Keratinocyte (primary cell): Measurements from ENCODE around the gene NTN1. TPM values are rescaled to one million over a fixed set of nuclear protein-coding genes. Genes with fewer than 3 reads are reported as not detected.

Source experiments
- DNase-seq: peaks from one replicate; pipeline ENCODE4 v3.0.0-alpha.2; 2011; ENCODE audit warnings: low read depth, missing footprints, low spot score
- FAIRE-seq: peaks from 2 replicates; lab custom pipeline; 2011; peaks lifted over from hg19 to GRCh38; lab: Jason Lieb, UNC
- H2AFZ ChIP-seq: 2 replicates; pipeline ENCODE4 v1.6.0; 2012; ENCODE audit warnings: low read length, control low read depth, inconsistent platforms; ENCODE audit not compliant: control insufficient read depth
- H3K27ac ChIP-seq: 2 replicates; pipeline ENCODE4 v1.5.1; 2011; ENCODE audit warnings: low read length; ENCODE audit not compliant: control insufficient read depth, insufficient read depth
- H3K27me3 ChIP-seq: 3 replicates; pipeline ENCODE4 v1.6.0; 2011; ENCODE audit warnings: low read length; ENCODE audit not compliant: control insufficient read depth, insufficient read depth; ENCODE audit errors: extremely low read depth
- H3K36me3 ChIP-seq, 2 experiments: 2 replicates in 1 of 2; 3 replicates in 1 of 2; pipeline ENCODE4 v1.5.1; 2011; ENCODE audit warnings: low read length in 2 of 2, mild to moderate bottlenecking in 1 of 2; ENCODE audit not compliant: control insufficient read depth in 2 of 2, insufficient read depth in 2 of 2; ENCODE audit errors: extremely low read depth in 1 of 2
- H3K4me1 ChIP-seq: 3 replicates; pipeline ENCODE4 v1.5.1; 2011; ENCODE audit warnings: low read length; ENCODE audit not compliant: control insufficient read depth, insufficient read depth; ENCODE audit errors: extremely low read depth
- H3K4me2 ChIP-seq: 3 replicates; pipeline ENCODE4 v1.6.0; 2011; ENCODE audit warnings: low read depth, low read length; ENCODE audit not compliant: control insufficient read depth, insufficient read depth; ENCODE audit errors: extremely low read depth
- H3K4me3 ChIP-seq, 3 experiments: fragments of 200-600 bp in 1 of 3; sonication (generic) in 1 of 3; 2 replicates in 2 of 3; 3 replicates in 1 of 3; pipeline ENCODE4 v1.5.1; 2011 to 2016; ENCODE audit warnings: low read length in 3 of 3, mild to moderate bottlenecking in 3 of 3, control low read depth in 2 of 3, inconsistent platforms in 1 of 3, low read depth in 1 of 3, mixed read lengths in 1 of 3, mixed run types in 1 of 3, moderate library complexity in 1 of 3; ENCODE audit not compliant: control insufficient read depth in 2 of 3, insufficient read depth in 2 of 3; ENCODE audit errors: extremely low read depth in 1 of 3
- H3K79me2 ChIP-seq: 2 replicates; pipeline ENCODE4 v1.6.0; 2012; ENCODE audit warnings: low read length; ENCODE audit not compliant: control insufficient read depth, insufficient read depth
- H3K9ac ChIP-seq: 3 replicates; pipeline ENCODE4 v1.6.0; 2011; ENCODE audit warnings: low read length; ENCODE audit not compliant: control insufficient read depth, insufficient read depth; ENCODE audit errors: extremely low read depth
- H3K9me1 ChIP-seq: 3 replicates; pipeline ENCODE4 v1.6.0; 2011; ENCODE audit warnings: low read length; ENCODE audit not compliant: control insufficient read depth, insufficient read depth; ENCODE audit errors: extremely low read depth
- H3K9me3 ChIP-seq: 2 replicates; pipeline ENCODE4 v1.5.1; 2012; ENCODE audit warnings: low read depth, low read length; ENCODE audit not compliant: control insufficient read depth
- H4K20me1 ChIP-seq: 3 replicates; pipeline ENCODE4 v1.6.0; 2011; ENCODE audit warnings: low read length; ENCODE audit not compliant: control insufficient read depth, insufficient read depth; ENCODE audit errors: extremely low read depth
- CTCF ChIP-seq, 3 experiments: IDR thresholded peaks in 1 of 3; conservative IDR thresholded peaks in 1 of 3; optimal IDR thresholded peaks in 1 of 3; 2 replicates in 2 of 3; 3 replicates in 1 of 3; pipeline versions ENCODE3 to v1.5.1; 2011; ENCODE audit warnings: low read length in 3 of 3, mild to moderate bottlenecking in 3 of 3, moderate library complexity in 2 of 3, control low read depth in 1 of 3, inconsistent platforms in 1 of 3; ENCODE audit not compliant: insufficient read depth in 2 of 3; ENCODE audit errors: extremely low read depth in 1 of 3
- EZH2 ChIP-seq: IDR thresholded peaks from one replicate; pipeline ENCODE4 v1.6.1; 2012; ENCODE audit warnings: inconsistent platforms, mild to moderate bottlenecking, low read length, moderate library complexity
- dilution Hi-C: fragments of 300-500 bp; cut with MboI; formaldehyde crosslinking; loops from one replicate; pipeline ENCODE4 v1.7.0; 2020; ENCODE audit warnings: low sequenced_read_pairs; ENCODE audit not compliant: extremely low pct_ligation_motif_present
- polyA plus RNA-seq, 5 experiments: library from polyadenylated mRNA; depleted of rRNA in 3 of 5; stranded (reverse) in 3 of 5; stranded (forward) in 1 of 5; unstranded in 1 of 5; fragments of >200 nt; gene quantifications; 1 replicate in 1 of 5; 2 replicates in 3 of 5; 3 replicates in 1 of 5; pipeline versions ENCODE4 v1.2.1 to v1.2.3, GENCODE V29; 2011 to 2012; ENCODE audit warnings: missing spikeins in 2 of 5, low read depth in 1 of 5, low replicate concordance in 1 of 5

The NTN1 gene
- polyA plus RNA-seq, 1 donor (not counting 4 experiments of a cell fraction or from before 2014, with no cell fraction given), result 0.10 TPM

GRCh38 chr17:9090641-9091096 lies 69.4 kb downstream of the NTN1 start:
- DNase-seq (no peak), FAIRE-seq (no peak)
- no peak overlapping the region for H2AFZ ChIP-seq
- no peak overlapping the region for H3K27ac ChIP-seq
- TF ChIP-seq CTCF (optimal IDR thresholded peaks at IDR 0.05 in 1 of 3, IDR thresholded peaks at IDR 0.05 in 1 of 3, conservative IDR thresholded peaks at IDR 0.05 in 1 of 3; ENCODE audit: extremely low read depth in 1 of 3, insufficient read depth in 2 of 3, low read length in 3 of 3), result no peak
- TF ChIP-seq EZH2, result no peak
- H3K4me1 ChIP-seq, result no peaks in the 10 kb centered on the region
- no peaks in the 10 kb centered on the region for H3K79me2 ChIP-seq
- no peak overlapping the region for H3K4me3 ChIP-seq
- H3K36me3 ChIP-seq, result no peaks in the 10 kb centered on the region
- H3K9me3 ChIP-seq, result no peaks in the 10 kb centered on the region
- H3K27me3 ChIP-seq, result no peaks in the 10 kb centered on the region
- no peaks in the 10 kb centered on the region for H3K9me1 ChIP-seq
- dilution Hi-C loops, result no loop called here
- no peaks in the 10 kb centered on the region for H4K20me1 ChIP-seq
- no peak overlapping the region for H3K9ac ChIP-seq
- no peak overlapping the region for H3K4me2 ChIP-seq

- DNase-seq (no peak), FAIRE-seq (no peak)
- H3K79me2 ChIP-seq, result no peaks in the 10 kb centered on the region
- no peaks in the 10 kb centered on the region for H3K27me3 ChIP-seq
- no peak overlapping the region for H3K4me2 ChIP-seq
- H3K9me1 ChIP-seq, result no peaks in the 10 kb centered on the region
- H3K36me3 ChIP-seq, result no peaks in the 10 kb centered on the region
- no peaks in the 10 kb centered on the region for H3K4me1 ChIP-seq
- no peak overlapping the region for H3K9ac ChIP-seq
- no peak overlapping the region for H3K27ac ChIP-seq
- no peak overlapping the region for H3K4me3 ChIP-seq
- no peak for TF ChIP-seq EZH2
- dilution Hi-C loops, result no loop called here
- H4K20me1 ChIP-seq, result no peaks in the 10 kb centered on the region
- no peak overlapping the region for H2AFZ ChIP-seq
- H3K9me3 ChIP-seq, result no peaks in the 10 kb centered on the region
These were observed 72.9 kb downstream of the NTN1 start for GRCh38 chr17:9094193-9094592.

GRCh38 chr17:9095390-9095789 lies 74.1 kb downstream of the NTN1 start:
- no peak overlapping the region for H3K9ac ChIP-seq
- FAIRE-seq, result no peak
- H3K36me3 ChIP-seq, result no peaks in the 10 kb centered on the region
- H2AFZ ChIP-seq, result no peak overlapping the region
- dilution Hi-C loops, result no loop called here
- no peak overlapping the region for H3K4me2 ChIP-seq
- H3K9me1 ChIP-seq, result no peaks in the 10 kb centered on the region
- no peaks in the 10 kb centered on the region for H3K27me3 ChIP-seq
- H3K9me3 ChIP-seq, result no peaks in the 10 kb centered on the region
- no peak overlapping the region for H3K4me3 ChIP-seq
- no peak overlapping the region for H3K27ac ChIP-seq
- H4K20me1 ChIP-seq, result no peaks in the 10 kb centered on the region
- H3K79me2 ChIP-seq, result no peaks in the 10 kb centered on the region
- no peak for TF ChIP-seq EZH2
- TF ChIP-seq CTCF (optimal IDR thresholded peaks at IDR 0.05 in 1 of 3, IDR thresholded peaks at IDR 0.05 in 1 of 3, conservative IDR thresholded peaks at IDR 0.05 in 1 of 3; ENCODE audit: extremely low read depth in 1 of 3, insufficient read depth in 2 of 3, low read length in 3 of 3), result no peak
- H3K4me1 ChIP-seq, result no peaks in the 10 kb centered on the region
- DNase-seq, result no peak
